Neural progenitor cell (in vitro differentiated cells): Measurements from ENCODE around the gene BBS4. TPM values are rescaled to one million over a fixed set of nuclear protein-coding genes. Genes with fewer than 3 reads are reported as not detected.
"Not testable (repeated sequence)": the region's sequence is repeated elsewhere in the genome, so short reads cannot be mapped to it uniquely, and the experiment has no call there.

ENCODE experiments used
- DNase-seq: peaks from one replicate; pipeline ENCODE4 v3.0.0-alpha.2; 2016; ENCODE audit warnings: low spot score
- H2AFZ ChIP-seq: fragments of 200-600 bp; sonication (generic); replicated peaks from 2 replicates; pipeline ENCODE4 v1.6.1; 2016; ENCODE audit warnings: antibody characterized with exemption
- H3F3A ChIP-seq: fragments of 200-600 bp; sonication (generic); 2 replicates; pipeline ENCODE4 v1.6.1; 2016; ENCODE audit warnings: antibody characterized with exemption, low read depth
- H3K27ac ChIP-seq: fragments of 200-600 bp; sonication (generic); 2 replicates; pipeline ENCODE4 v1.5.1; 2016; ENCODE audit warnings: mild to moderate bottlenecking
- H3K27me3 ChIP-seq: fragments of 200-600 bp; sonication (generic); 2 replicates; pipeline ENCODE4 v1.6.1; 2016; ENCODE audit warnings: mild to moderate bottlenecking, moderate library complexity
- H3K36me3 ChIP-seq: fragments of 200-600 bp; sonication (generic); 2 replicates; pipeline ENCODE4 v1.5.1; 2016
- H3K4me1 ChIP-seq: fragments of 200-600 bp; sonication (generic); 2 replicates; pipeline ENCODE4 v1.6.1; 2016; ENCODE audit warnings: mixed run types
- H3K4me2 ChIP-seq: fragments of 200-600 bp; sonication (generic); 2 replicates; pipeline ENCODE4 v1.6.1; 2016
- H3K4me3 ChIP-seq: fragments of 200-600 bp; sonication (generic); 2 replicates; pipeline ENCODE4 v1.5.1; 2016
- H3K79me2 ChIP-seq: fragments of 200-600 bp; sonication (generic); 2 replicates; pipeline ENCODE4 v1.6.1; 2016; ENCODE audit warnings: low read depth
- H3K9ac ChIP-seq: fragments of 200-600 bp; sonication (generic); 2 replicates; pipeline ENCODE4 v1.6.1; 2016
- H3K9me3 ChIP-seq: fragments of 200-600 bp; sonication (generic); 2 replicates; pipeline ENCODE4 v1.5.1; 2016; ENCODE audit warnings: low read depth
- H4K20me1 ChIP-seq: fragments of 200-600 bp; sonication (generic); 2 replicates; pipeline ENCODE4 v1.6.1; 2016; ENCODE audit warnings: low read depth
- H3K27ac Mint-ChIP-seq: 3 replicates; pipeline ENCODE4 v1.8.0; 2021; ENCODE audit warnings: mixed read lengths
- H3K27me3 Mint-ChIP-seq: 2 replicates; pipeline ENCODE4 v1.8.0; 2022; ENCODE audit warnings: low read depth, mild to moderate bottlenecking, inconsistent platforms, moderate library complexity, mixed read lengths; ENCODE audit not compliant: insufficient read depth
- H3K36me3 Mint-ChIP-seq: 3 replicates; pipeline ENCODE4 v1.8.0; 2021; ENCODE audit warnings: mixed read lengths
- H3K4me1 Mint-ChIP-seq: 3 replicates; pipeline ENCODE4 v1.8.0; 2021; ENCODE audit warnings: mixed read lengths
- H3K4me3 Mint-ChIP-seq: 3 replicates; pipeline ENCODE4 v1.8.0; 2021; ENCODE audit warnings: mild to moderate bottlenecking, moderate library complexity, mixed read lengths
- H3K9me3 Mint-ChIP-seq: 3 replicates; pipeline ENCODE4 v1.8.0; 2020; ENCODE audit warnings: mixed read lengths
- EZH2 ChIP-seq: fragments of 200-600 bp; sonication (generic); IDR thresholded peaks from 2 replicates; pipeline ENCODE4 v1.6.1; 2017; ENCODE audit warnings: antibody characterized with exemption, mild to moderate bottlenecking, moderate library complexity
- EZH2phosphoT487 ChIP-seq: fragments of 200-600 bp; sonication (generic); IDR thresholded peaks from 2 replicates; pipeline ENCODE4 v1.6.1; 2017; ENCODE audit warnings: antibody characterized with exemption
- total RNA-seq: library from RNA; depleted of rRNA; stranded (reverse); fragments of >200 nt; gene quantifications from 2 replicates; pipeline ENCODE4 v1.2.3, GENCODE V29; 2015; ENCODE audit warnings: low replicate concordance
- TF ChIP-seq, protein P1 (sequence below): fragments of 200-600 bp; sonication (generic); IDR thresholded peaks from 2 replicates; pipeline ENCODE4 v1.5.1; 2017; ENCODE audit warnings: antibody characterized with exemption, mild to moderate bottlenecking

BBS4 gene
- total RNA-seq, 1 donor from 2014 or later: 57.5 TPM

DNA sequence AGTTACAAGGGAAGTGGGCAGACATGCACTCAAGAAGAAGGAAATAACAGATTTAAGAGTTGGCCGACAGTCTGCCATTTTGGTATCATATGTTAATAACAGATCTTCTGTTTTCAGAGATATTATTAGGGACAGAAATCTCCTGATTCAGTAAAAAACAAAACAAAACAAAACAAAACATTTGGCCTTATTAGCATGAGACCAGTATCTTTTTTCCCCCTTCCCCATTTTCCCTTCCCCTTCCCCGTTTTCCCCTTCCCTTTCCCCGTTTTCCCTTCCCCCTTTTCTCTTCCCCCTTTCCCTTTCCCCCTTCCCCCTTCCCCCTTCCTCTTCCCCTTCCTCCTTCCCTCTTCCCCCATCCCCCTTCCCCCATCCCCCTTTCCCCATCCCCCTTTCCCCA lies 39.4 kb downstream of the BBS4 start:
- H3K4me1 ChIP-seq: no peaks in the 10 kb centered on the region
- peaks cover 11% of the 10 kb centered on the region for H4K20me1 ChIP-seq
- no peaks in the 10 kb centered on the region for H3K4me1 Mint-ChIP-seq
- H3K4me2 ChIP-seq: no peak overlapping the region
- no peak overlapping the region for H2AFZ ChIP-seq
- no peaks in the 10 kb centered on the region for H3K9me3 ChIP-seq
- TF ChIP-seq EZH2phosphoT487: no peak
- TF ChIP-seq, protein P1, sequence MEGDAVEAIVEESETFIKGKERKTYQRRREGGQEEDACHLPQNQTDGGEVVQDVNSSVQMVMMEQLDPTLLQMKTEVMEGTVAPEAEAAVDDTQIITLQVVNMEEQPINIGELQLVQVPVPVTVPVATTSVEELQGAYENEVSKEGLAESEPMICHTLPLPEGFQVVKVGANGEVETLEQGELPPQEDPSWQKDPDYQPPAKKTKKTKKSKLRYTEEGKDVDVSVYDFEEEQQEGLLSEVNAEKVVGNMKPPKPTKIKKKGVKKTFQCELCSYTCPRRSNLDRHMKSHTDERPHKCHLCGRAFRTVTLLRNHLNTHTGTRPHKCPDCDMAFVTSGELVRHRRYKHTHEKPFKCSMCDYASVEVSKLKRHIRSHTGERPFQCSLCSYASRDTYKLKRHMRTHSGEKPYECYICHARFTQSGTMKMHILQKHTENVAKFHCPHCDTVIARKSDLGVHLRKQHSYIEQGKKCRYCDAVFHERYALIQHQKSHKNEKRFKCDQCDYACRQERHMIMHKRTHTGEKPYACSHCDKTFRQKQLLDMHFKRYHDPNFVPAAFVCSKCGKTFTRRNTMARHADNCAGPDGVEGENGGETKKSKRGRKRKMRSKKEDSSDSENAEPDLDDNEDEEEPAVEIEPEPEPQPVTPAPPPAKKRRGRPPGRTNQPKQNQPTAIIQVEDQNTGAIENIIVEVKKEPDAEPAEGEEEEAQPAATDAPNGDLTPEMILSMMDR: no peak
- TF ChIP-seq EZH2: no peak
- H3K36me3 ChIP-seq: no peaks in the 10 kb centered on the region
- no peak overlapping the region for H3K4me3 ChIP-seq
- no peaks in the 10 kb centered on the region for H3K27me3 Mint-ChIP-seq
- no peaks in the 10 kb centered on the region for H3F3A ChIP-seq
- DNase-seq: no peak
- no peaks in the 10 kb centered on the region for H3K9me3 Mint-ChIP-seq
- no peak overlapping the region for H3K27ac Mint-ChIP-seq
- H3K27ac ChIP-seq: no peak overlapping the region
- H3K9ac ChIP-seq: no peak overlapping the region
- H3K36me3 Mint-ChIP-seq: peaks cover 9% of the 10 kb centered on the region
- H3K27me3 ChIP-seq: no peaks in the 10 kb centered on the region
- H3K79me2 ChIP-seq: no peaks in the 10 kb centered on the region
- no peak overlapping the region for H3K4me3 Mint-ChIP-seq

DNA sequence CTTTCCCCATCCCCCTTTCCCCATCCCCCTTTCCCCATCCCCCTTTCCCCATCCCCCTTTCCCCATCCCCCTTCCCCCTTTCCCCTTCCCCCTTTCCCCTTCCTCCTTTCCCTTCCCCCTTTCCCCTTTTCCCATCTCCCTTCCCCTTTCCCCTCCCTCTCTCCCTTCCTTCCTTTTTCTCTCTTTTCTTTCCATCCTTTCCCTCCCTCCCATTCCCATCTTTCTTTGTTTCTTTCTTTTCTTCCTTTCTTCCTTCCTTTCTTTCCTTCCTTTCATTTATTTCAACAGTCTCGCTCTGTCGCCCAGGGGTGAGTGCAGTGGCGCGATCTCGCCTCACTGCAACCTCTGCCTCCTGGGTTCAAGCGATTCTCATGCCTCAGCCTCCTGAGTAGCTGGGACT lies 39.8 kb downstream of the BBS4 start:
- H3K4me3 Mint-ChIP-seq, H3K4me3 ChIP-seq, H3F3A ChIP-seq, H3K4me1 Mint-ChIP-seq, H3K27ac ChIP-seq, H3K79me2 ChIP-seq, H3K36me3 Mint-ChIP-seq, H3K27me3 Mint-ChIP-seq, H3K4me2 ChIP-seq, H3K9ac ChIP-seq, H3K9me3 Mint-ChIP-seq, H3K9me3 ChIP-seq, H2AFZ ChIP-seq, H3K4me1 ChIP-seq, DNase-seq, H3K27ac Mint-ChIP-seq, H3K36me3 ChIP-seq, H3K27me3 ChIP-seq: not testable (repeated sequence)
- H4K20me1 ChIP-seq: peaks cover 10% of the 10 kb centered on the region

DNA sequence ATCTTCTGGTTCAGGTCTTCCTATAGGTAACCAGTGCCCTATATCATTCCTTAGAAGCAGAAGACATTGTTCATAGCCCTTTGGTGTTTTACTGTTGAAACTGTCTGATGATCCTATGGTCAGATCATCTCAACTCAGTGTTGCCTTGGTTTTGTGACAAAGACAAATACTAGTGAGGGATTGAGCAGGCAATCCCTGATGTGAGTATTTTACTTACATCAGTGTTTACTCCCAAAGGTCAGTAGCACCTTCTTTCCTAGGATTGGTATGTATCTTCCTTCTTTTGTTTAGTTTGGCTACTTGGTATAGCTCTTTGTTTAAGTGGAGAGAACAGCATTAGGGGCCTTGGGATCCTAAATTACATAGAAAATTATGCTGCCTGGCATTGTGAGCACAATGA lies 41.1 kb downstream of the BBS4 start:
- no peak overlapping the region for H3K4me3 Mint-ChIP-seq
- H3K4me1 Mint-ChIP-seq: no peaks in the 10 kb centered on the region
- TF ChIP-seq, protein P1: no peak
- no peak for TF ChIP-seq EZH2
- no peak for TF ChIP-seq EZH2phosphoT487
- Histone ChIP-seq H3K9ac (no peak overlapping the region), H3K4me1 (no peaks in the 10 kb centered on the region), H3K27ac (no peak overlapping the region), H3K79me2 (no peaks in the 10 kb centered on the region), H3K9me3 (no peaks in the 10 kb centered on the region), H2AFZ (no peak overlapping the region), H3K4me3 (no peak overlapping the region), H4K20me1 (peaks cover 5% of the 10 kb centered on the region), H3F3A (no peaks in the 10 kb centered on the region), H3K4me2 (no peak overlapping the region), H3K36me3 (no peaks in the 10 kb centered on the region), H3K27me3 (no peaks in the 10 kb centered on the region)
- H3K27ac Mint-ChIP-seq: no peak overlapping the region
- DNase-seq: no peak
- H3K36me3 Mint-ChIP-seq: peaks cover 18% of the 10 kb centered on the region
- H3K9me3 Mint-ChIP-seq: no peaks in the 10 kb centered on the region
- no peaks in the 10 kb centered on the region for H3K27me3 Mint-ChIP-seq

DNA sequence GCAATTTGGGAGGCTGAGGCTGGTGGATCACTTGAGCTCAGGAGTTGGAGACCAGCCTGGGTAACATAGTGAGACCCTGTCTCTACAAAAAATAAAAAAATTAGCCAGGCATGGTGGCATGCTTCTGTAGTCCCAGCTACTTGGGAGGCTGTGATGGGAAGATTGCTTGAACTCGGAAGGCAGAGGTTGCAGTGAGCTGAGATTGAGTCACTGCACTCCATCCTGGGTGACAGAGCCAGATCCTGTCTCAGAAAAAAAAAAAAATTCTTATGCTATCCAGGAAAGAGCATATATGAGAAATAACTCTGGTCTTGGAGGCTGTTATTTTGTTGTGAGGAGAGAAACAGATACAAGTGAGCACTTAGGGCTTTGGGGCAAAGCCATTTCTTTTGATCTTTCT lies 42.2 kb downstream of the BBS4 start:
- not testable (repeated sequence) for H3F3A ChIP-seq, H3K4me3 Mint-ChIP-seq, DNase-seq, H3K9me3 ChIP-seq, H3K9me3 Mint-ChIP-seq, H3K79me2 ChIP-seq, H3K4me1 ChIP-seq, H3K27me3 ChIP-seq, H3K4me3 ChIP-seq, H4K20me1 ChIP-seq, H3K4me2 ChIP-seq, H3K27ac Mint-ChIP-seq, H3K9ac ChIP-seq, H2AFZ ChIP-seq, H3K4me1 Mint-ChIP-seq, H3K27me3 Mint-ChIP-seq, H3K27ac ChIP-seq, H3K36me3 ChIP-seq
- H3K36me3 Mint-ChIP-seq: peaks cover 18% of the 10 kb centered on the region
